OCI-LY3 (cell line): ENCODE results near the gene FREM2.

ENCODE experiments used
- H2AFZ ChIP-seq: fragments of 200-600, 300-600 bp; shearing (Covaris generic); 2 replicates; pipeline ENCODE4 v1.6.0; 2014; ENCODE audit warnings: antibody characterized with exemption, low read depth, low read length
- H3K27ac ChIP-seq: fragments of 200-600, 300-600 bp; sonication (generic); 2 replicates; pipeline ENCODE4 v1.5.1; 2014; ENCODE audit warnings: mild to moderate bottlenecking, low read length, moderate library complexity, mixed read lengths
- H3K27me3 ChIP-seq: fragments of 200-600, 300-600 bp; sonication (generic); 2 replicates; pipeline ENCODE4 v1.6.1; 2014; ENCODE audit warnings: low read depth, low read length, mixed read lengths
- H3K36me3 ChIP-seq: fragments of 200-600, 300-600 bp; sonication (generic); replicated peaks from 2 replicates; pipeline ENCODE3; 2014; ENCODE audit warnings: low read depth, low read length, mixed read lengths
- H3K4me1 ChIP-seq: fragments of 300-600, 200-600 bp; sonication (generic); 2 replicates; pipeline ENCODE4 v1.6.1; 2014; ENCODE audit warnings: low read length, mixed read lengths
- H3K4me2 ChIP-seq: fragments of 200-600, 300-600 bp; sonication (generic); 2 replicates; pipeline ENCODE4 v1.6.1; 2014; ENCODE audit warnings: low read length, mixed read lengths
- H3K4me3 ChIP-seq: fragments of 300-600, 200-600 bp; sonication (generic); 2 replicates; pipeline ENCODE4 v1.5.1; 2014; ENCODE audit warnings: antibody characterized with exemption, mild to moderate bottlenecking, low read length, moderate library complexity
- H3K79me2 ChIP-seq: fragments of 300-600, 200-600 bp; shearing (Covaris generic); 2 replicates; pipeline ENCODE4 v1.6.1; 2014; ENCODE audit warnings: mild to moderate bottlenecking, low read length, mixed read lengths
- H3K9ac ChIP-seq: fragments of 300-600, 200-600 bp; shearing (Covaris generic); 2 replicates; pipeline ENCODE4 v1.6.0; 2014; ENCODE audit warnings: mild to moderate bottlenecking, low read length, moderate library complexity
- H3K9me3 ChIP-seq: fragments of 200-600, 300-600 bp; shearing (Covaris generic); 2 replicates; pipeline ENCODE4 v1.6.1; 2014; ENCODE audit warnings: low read length, mixed read lengths; ENCODE audit not compliant: insufficient read depth
- H4K20me1 ChIP-seq: fragments of 200-600, 300-600 bp; sonication (generic); 2 replicates; pipeline ENCODE4 v1.6.1; 2016; ENCODE audit warnings: low read length, mixed read lengths; ENCODE audit not compliant: insufficient read depth
- EZH2phosphoT487 ChIP-seq: fragments of 200-600 bp; shearing (Covaris generic); IDR thresholded peaks from 2 replicates; pipeline ENCODE4 v1.6.1; 2018; ENCODE audit warnings: antibody characterized with exemption, mixed run types, low read depth
- TF ChIP-seq, protein P1 (sequence below): fragments of 200-600, 300-600 bp; sonication (generic); IDR thresholded peaks from 2 replicates; pipeline ENCODE4 v1.5.1; 2014; ENCODE audit warnings: antibody characterized with exemption, low read length, low read depth

The FREM2 gene

DNA sequence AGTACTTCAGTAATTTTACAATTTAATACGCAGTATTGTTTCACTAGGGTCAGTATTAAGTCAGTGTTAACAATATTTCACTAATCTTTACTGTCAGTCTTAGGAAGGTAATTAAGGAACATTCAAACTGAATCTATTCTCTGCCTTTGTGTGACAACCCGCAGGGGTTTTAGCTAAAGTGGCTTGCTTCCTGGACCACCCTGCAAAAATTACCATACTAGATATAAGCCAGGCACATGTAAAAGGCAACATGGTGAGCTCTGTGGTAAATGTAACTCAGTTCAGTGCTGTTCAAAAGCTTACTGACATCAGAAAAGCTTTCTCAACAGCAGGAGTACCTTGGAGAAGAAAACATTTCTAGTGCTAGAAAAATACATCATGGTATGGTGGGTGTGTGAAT, 116.7 kb downstream of the FREM2 start:
- Histone ChIP-seq H2AFZ (no peak overlapping the region), H3K79me2 (no peaks in the 10 kb centered on the region), H3K27me3 (no peaks in the 10 kb centered on the region), H3K4me2 (no peak overlapping the region), H3K9me3 (peaks cover 13% of the 10 kb centered on the region), H3K4me1 (no peaks in the 10 kb centered on the region), H3K4me3 (no peak overlapping the region), H3K9ac (no peak overlapping the region), H3K27ac (no peak overlapping the region), H3K36me3 (no peaks in the 10 kb centered on the region), H4K20me1 (no peaks in the 10 kb centered on the region)
- TF ChIP-seq, protein P1, sequence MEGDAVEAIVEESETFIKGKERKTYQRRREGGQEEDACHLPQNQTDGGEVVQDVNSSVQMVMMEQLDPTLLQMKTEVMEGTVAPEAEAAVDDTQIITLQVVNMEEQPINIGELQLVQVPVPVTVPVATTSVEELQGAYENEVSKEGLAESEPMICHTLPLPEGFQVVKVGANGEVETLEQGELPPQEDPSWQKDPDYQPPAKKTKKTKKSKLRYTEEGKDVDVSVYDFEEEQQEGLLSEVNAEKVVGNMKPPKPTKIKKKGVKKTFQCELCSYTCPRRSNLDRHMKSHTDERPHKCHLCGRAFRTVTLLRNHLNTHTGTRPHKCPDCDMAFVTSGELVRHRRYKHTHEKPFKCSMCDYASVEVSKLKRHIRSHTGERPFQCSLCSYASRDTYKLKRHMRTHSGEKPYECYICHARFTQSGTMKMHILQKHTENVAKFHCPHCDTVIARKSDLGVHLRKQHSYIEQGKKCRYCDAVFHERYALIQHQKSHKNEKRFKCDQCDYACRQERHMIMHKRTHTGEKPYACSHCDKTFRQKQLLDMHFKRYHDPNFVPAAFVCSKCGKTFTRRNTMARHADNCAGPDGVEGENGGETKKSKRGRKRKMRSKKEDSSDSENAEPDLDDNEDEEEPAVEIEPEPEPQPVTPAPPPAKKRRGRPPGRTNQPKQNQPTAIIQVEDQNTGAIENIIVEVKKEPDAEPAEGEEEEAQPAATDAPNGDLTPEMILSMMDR = no peak
- no peak for TF ChIP-seq EZH2phosphoT487

DNA sequence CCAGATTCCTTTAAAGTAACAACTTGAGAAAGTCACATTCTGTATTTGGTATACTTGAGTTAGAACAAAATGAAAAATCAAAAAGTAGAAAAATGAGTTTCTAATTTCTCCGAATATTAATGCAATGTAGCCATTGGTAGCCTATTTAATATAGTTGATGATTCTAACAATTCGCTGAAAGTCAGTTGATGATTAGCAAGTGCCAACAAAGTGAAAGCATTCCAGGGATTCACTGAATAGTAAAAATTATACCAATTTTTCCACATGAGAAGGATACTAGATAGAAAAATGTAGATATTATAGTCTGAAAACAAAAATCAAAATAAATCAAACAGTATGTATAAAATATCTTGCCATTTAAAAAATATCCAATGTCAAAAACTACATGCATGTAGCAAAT, 117.2 kb downstream of the FREM2 start:
- Histone ChIP-seq H3K4me2 (no peak overlapping the region), H3K27ac (no peak overlapping the region)
- TF ChIP-seq EZH2phosphoT487 = no peak
- TF ChIP-seq, protein P1 = no peak

DNA sequence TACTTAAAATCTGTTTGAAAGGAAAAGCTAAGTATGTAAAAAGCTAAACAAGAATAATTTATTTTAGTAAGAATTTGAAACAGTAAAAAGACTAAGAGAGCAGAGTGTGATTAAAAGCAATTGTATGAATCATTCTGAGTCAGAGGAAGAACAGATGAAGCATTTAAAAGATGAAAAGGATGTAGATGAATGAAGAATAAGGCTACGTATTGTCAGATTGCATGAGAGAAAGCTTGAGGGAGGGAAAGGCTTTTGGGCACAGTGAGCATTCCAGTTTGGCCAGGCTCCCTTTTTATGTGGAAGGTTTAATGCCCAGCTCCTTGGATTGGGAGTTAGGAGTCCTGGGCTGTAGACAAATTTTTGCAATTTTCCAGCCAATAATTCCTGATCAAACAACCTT, 117.7 kb downstream of the FREM2 start:
- Histone ChIP-seq H3K4me1 (no peaks in the 10 kb centered on the region), H3K36me3 (no peaks in the 10 kb centered on the region), H3K4me2 (no peak overlapping the region), H3K27ac (no peak overlapping the region), H3K4me3 (no peak overlapping the region), H3K9ac (no peak overlapping the region), H3K27me3 (no peaks in the 10 kb centered on the region), H2AFZ (no peak overlapping the region), H4K20me1 (no peaks in the 10 kb centered on the region), H3K9me3 (peaks cover 23% of the 10 kb centered on the region), H3K79me2 (no peaks in the 10 kb centered on the region)
- no peak for TF ChIP-seq EZH2phosphoT487
- TF ChIP-seq, protein P1 = no peak

More for the DNA sequence above, 117.2 kb downstream of the FREM2 start:
- Histone ChIP-seq H2AFZ (no peak overlapping the region), H3K36me3 (no peaks in the 10 kb centered on the region), H3K4me3 (no peak overlapping the region), H3K27me3 (no peaks in the 10 kb centered on the region), H3K9me3 (peaks cover 18% of the 10 kb centered on the region), H3K79me2 (no peaks in the 10 kb centered on the region), H3K9ac (no peak overlapping the region), H4K20me1 (no peaks in the 10 kb centered on the region), H3K4me1 (no peaks in the 10 kb centered on the region)

DNA sequence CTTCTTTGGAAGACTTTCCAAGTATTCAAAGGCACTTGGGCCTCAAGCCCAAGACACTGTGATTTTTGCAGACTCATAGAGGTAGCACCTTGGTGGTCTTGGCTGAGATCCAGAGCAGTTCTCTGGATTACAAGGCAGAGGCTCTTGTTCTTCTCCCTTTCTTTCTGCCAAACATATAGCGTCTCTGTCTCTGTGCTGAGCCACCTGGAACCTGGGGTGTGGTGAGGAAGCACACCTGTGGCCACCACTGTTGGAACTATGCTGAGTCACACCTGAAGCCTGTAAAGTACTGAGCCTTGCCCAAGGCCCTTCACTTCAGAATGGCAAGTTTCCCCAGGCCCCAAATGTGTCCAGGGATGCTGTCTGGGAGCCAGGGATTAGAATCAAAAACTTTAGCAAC, 127.5 kb downstream of the FREM2 start:
- Histone ChIP-seq H3K4me2 (no peak overlapping the region), H4K20me1 (no peaks in the 10 kb centered on the region), H3K9me3 (peaks cover 4% of the 10 kb centered on the region; the same call in 1 of the 2 replicates), H2AFZ (no peak overlapping the region), H3K36me3 (no peaks in the 10 kb centered on the region), H3K79me2 (no peaks in the 10 kb centered on the region), H3K4me1 (no peaks in the 10 kb centered on the region), H3K27me3 (no peaks in the 10 kb centered on the region), H3K27ac (no peak overlapping the region), H3K4me3 (no peak overlapping the region), H3K9ac (no peak overlapping the region)
- TF ChIP-seq, protein P1 = no peak
- TF ChIP-seq EZH2phosphoT487 = no peak
